Uterus (tissue), 2 donors: Measurements from ENCODE around the gene MINK1.

Source experiments
- POLR2A ChIP-seq, 2 donors: fragments of 450-650 bp; IDR thresholded peaks; one replicate each; pipeline ENCODE4 v1.6.1; 2016; ENCODE audit warnings: antibody characterized with exemption in 2 of 2, mild to moderate bottlenecking in 1 of 2, moderate library complexity in 1 of 2
- TF ChIP-seq, protein P1 (sequence below), 4 experiments: fragments of 200-600 bp in 2 of 4; fragments of 450-650 bp in 2 of 4; sonication (generic) in 2 of 4; IDR thresholded peaks; one replicate each; pipeline ENCODE4 v1.5.1; 2016 to 2019; ENCODE audit warnings: antibody characterized with exemption in 4 of 4, mild to moderate bottlenecking in 2 of 4, moderate library complexity in 1 of 4

DNA sequence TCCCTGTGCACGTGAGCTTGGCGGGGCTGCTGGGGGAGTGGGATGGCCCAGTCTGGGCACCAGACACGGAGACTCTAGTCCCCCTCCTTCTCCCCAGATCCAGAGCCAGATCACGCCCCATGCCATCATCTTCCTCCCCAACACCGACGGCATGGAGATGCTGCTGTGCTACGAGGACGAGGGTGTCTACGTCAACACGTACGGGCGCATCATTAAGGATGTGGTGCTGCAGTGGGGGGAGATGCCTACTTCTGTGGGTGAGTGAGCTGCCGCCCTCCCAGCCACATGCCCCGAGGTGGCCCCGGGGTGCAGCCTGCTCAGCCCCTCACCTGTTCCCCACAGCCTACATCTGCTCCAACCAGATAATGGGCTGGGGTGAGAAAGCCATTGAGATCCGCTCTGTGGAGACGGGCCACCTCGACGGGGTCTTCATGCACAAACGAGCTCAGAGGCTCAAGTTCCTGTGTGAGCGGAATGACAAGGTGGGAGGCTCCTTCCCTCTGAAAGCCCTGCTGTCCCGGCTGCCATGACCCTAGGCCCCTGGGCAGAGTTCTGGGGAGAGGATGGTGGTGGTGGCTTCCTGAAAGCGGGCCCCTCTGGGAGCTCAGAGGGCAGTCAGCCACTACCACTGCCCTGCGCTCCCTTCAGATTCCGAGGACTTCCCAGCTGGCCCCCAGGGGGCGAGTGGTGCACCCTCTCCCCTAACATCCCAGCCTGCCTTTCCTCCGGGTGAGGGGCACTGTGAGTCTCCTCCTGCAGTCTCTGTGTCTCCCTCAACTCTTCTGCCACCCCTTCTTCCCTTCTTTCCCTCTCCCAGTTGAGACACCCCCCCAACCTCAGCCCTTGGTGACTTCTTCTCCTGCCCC, 63.4 kb downstream of the MINK1 start:
- TF ChIP-seq, protein P1, sequence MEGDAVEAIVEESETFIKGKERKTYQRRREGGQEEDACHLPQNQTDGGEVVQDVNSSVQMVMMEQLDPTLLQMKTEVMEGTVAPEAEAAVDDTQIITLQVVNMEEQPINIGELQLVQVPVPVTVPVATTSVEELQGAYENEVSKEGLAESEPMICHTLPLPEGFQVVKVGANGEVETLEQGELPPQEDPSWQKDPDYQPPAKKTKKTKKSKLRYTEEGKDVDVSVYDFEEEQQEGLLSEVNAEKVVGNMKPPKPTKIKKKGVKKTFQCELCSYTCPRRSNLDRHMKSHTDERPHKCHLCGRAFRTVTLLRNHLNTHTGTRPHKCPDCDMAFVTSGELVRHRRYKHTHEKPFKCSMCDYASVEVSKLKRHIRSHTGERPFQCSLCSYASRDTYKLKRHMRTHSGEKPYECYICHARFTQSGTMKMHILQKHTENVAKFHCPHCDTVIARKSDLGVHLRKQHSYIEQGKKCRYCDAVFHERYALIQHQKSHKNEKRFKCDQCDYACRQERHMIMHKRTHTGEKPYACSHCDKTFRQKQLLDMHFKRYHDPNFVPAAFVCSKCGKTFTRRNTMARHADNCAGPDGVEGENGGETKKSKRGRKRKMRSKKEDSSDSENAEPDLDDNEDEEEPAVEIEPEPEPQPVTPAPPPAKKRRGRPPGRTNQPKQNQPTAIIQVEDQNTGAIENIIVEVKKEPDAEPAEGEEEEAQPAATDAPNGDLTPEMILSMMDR (IDR thresholded peaks at IDR 0.05) = no peak
- no peak for TF ChIP-seq POLR2A (IDR thresholded peaks at IDR 0.05)
